GM10847 (cell line): ENCODE results near the gene APOA5.

Experiments used
- POLR2A ChIP-seq: IDR thresholded peaks from 2 replicates; pipeline ENCODE4 v1.6.1; 2011; ENCODE audit not compliant: insufficient read length; ENCODE audit errors: extremely low read depth

The APOA5 gene

DNA sequence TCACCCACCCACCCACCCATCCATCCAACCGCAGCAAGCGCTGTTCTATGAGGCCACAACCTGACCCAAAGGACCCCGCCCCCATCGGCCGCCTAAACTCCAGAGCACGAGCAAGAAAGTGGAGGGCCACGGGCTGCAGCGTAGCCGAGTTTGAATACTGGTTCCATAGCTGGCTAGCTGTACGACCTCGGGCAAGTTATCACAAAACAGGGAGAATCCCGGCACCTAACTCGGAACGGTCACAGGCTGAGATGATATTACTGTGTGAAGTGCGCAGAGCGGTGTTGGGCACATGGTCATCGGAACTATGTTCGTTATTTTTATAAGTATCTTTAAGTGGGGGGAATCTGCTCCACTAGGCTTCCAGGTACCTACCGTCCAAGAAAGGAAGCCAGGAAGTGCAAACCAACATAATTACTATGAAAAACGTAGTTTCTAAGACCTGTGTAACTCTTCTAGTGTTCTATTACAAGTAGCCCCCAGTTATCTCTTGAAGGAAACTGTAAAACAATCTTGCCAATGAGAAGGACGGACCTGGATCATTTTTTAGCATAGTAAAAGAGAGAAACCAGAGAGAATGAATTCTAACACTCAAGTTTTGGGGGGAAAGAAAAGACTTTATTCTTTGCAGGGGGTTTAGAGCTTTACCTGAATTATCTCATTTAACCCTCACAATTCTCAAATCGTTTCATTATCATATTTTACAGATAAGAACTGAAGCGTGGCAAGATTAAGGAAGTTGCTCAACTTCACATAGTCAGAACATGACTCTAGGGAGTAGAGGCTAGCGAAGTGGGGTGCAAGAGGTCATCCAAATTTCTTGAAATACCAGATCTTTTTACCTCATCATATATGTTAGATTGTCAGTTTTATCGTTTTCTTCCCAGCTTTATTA is 18.2 kb downstream of the APOA5 start:
- no peak for TF ChIP-seq POLR2A

GRCh38 chr11:116772443-116773202 is 19.1 kb downstream of the APOA5 start, which contains the start of gene BUD13:
Gene BUD13 (minus strand): TSS chr11:116772987. CDS start chr11:116772964, 23 bp downstream.
- peak; percentile 74 for TF ChIP-seq POLR2A

DNA sequence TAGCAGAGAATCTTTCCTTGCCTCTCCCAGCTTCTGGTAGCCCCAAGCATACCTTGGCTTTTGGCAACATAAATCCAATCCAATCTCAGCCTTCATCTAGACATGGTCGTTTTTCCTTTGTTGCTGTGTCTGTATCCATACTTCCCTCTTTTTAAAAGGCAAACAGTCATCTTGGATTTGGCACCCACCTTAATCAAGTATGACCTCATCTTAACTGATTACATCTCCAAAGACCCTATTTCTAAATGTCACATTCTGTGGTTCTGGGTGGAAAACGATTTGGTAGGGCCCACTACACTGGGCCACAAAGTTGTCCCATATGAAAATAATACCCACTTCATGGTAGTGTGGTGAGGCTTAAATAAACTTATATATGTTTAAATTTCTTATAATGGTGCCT is 19.7 kb downstream of the APOA5 start:
- no peak for TF ChIP-seq POLR2A

- TF ChIP-seq POLR2A: no peak
These were observed 29.5 kb downstream of the APOA5 start for GRCh38 chr11:116762132-116762531.

DNA sequence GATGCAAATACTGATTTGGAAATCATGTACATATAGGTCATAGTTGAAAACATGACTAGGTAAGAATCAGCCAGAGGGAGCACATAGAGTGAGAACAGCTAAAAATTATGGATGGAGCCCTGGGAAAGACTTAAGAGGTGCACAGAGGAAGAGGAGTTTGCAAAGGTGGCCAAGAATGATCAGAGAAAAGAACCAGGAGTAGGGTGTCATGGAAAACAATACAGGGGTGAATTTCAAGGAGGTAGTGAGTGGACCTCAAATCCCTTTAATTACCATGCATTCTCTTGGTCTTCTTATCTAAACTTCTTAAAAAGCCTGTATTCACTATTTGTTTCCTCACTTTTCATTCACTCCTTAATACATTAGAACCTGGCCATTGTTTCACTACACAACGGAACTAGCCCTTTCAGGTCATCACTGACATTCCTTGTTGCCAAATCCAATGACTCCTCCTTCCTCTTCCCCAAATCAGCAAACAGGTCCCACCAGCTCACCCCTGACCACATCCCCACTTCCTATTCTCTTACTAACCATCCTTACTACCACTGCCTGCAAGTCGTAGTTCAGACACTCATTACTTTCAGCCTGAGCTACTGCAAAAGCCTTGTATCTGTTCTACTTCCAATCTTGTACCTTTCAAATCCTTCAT is 41.5 kb downstream of the APOA5 start:
- no peak for TF ChIP-seq POLR2A

GRCh38 chr11:116742104-116742503 is 49.6 kb downstream of the APOA5 start:
- TF ChIP-seq POLR2A: no peak

DNA sequence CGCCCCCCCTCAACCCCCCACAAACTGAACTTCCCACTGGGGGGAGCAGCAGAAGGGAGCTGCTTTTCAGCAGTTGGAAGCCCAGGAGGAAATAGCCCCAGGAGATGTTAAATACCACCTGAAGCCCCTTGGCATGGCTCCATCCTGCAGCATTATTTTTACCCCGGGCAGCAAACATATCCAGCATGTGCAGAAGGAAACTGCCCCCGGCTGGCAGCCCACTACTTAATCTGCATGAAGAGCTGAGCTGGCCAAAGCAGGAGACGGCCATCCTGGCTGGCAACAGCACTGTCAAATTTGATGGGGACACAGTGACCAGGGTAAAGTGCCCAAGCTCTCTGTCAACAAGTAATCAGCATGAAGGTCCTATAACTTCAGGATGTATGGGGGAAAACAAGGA is 50.9 kb downstream of the APOA5 start:
- TF ChIP-seq POLR2A: no peak
